GM12878 (cell line): ENCODE data around the gene KATNB1. TPM values are rescaled to one million over a fixed set of nuclear protein-coding genes. Genes with fewer than 3 reads are reported as not detected.

Experiments
- ATF2 ChIP-seq: IDR thresholded peaks from 2 replicates; pipeline ENCODE4 v1.6.1; 2012; ENCODE audit warnings: low read length, inconsistent platforms
- EP300 ChIP-seq, 2 experiments: fragments of 150-350 bp in 1 of 2; IDR thresholded peaks; 2 replicates each; pipeline ENCODE4 v1.6.1; 2011 to 2012; ENCODE audit warnings: low read depth in 2 of 2, low read length in 2 of 2, borderline replicate concordance in 1 of 2, improper control_type of control experiment in 1 of 2, inconsistent platforms in 1 of 2; ENCODE audit not compliant: control insufficient read depth in 1 of 2
- FOS ChIP-seq: IDR thresholded peaks from 3 replicates; pipeline ENCODE4 v1.6.1; 2011; ENCODE audit warnings: borderline replicate concordance; ENCODE audit not compliant: insufficient read length; ENCODE audit errors: extremely low read depth
- HSF1 ChIP-seq: fragments of 150-350 bp; IDR thresholded peaks from 2 replicates; pipeline ENCODE4 v1.6.1; 2014; ENCODE audit warnings: mild to moderate bottlenecking, low read depth, low read length
- IKZF2 ChIP-seq, 2 experiments: fragments of 450-650 bp; IDR thresholded peaks; 2 replicates each; pipeline ENCODE4 v1.6.1; 2017; ENCODE audit warnings: mild to moderate bottlenecking in 2 of 2, moderate library complexity in 2 of 2
- KDM1A ChIP-seq: fragments of 200-600 bp; sonication (generic); IDR thresholded peaks from 2 replicates; pipeline ENCODE4 v1.6.1; 2016; ENCODE audit warnings: borderline replicate concordance
- MYC ChIP-seq: IDR thresholded peaks from 2 replicates; pipeline ENCODE4 v1.6.1; 2011; ENCODE audit warnings: mild to moderate bottlenecking, low read length, moderate library complexity, inconsistent platforms; ENCODE audit not compliant: insufficient read depth, insufficient replicate concordance, insufficient read length, severe bottlenecking
- PBX3 ChIP-seq: IDR thresholded peaks from 2 replicates; pipeline ENCODE4 v1.6.1; 2011; ENCODE audit warnings: mild to moderate bottlenecking, low read depth, low read length, moderate library complexity; ENCODE audit not compliant: insufficient replicate concordance
- RAD51 ChIP-seq: fragments of 450-650 bp; IDR thresholded peaks from 2 replicates; pipeline ENCODE4 v1.6.1; 2016; ENCODE audit warnings: moderate library complexity, mild to moderate bottlenecking, inconsistent platforms
- RELA ChIP-seq: fragments of 450-650 bp; IDR thresholded peaks from 2 replicates; pipeline ENCODE4 v1.8.0; 2014; ENCODE audit warnings: borderline replicate concordance; ENCODE audit not compliant: partially characterized antibody
- RELB ChIP-seq: fragments of 450-650 bp; IDR thresholded peaks from 2 replicates; pipeline ENCODE4 v1.6.1; 2017; ENCODE audit warnings: low read depth, mild to moderate bottlenecking, moderate library complexity
- ZNF592 ChIP-seq: fragments of 450-650 bp; IDR thresholded peaks from 2 replicates; pipeline ENCODE4 v1.6.1; 2017; ENCODE audit warnings: mild to moderate bottlenecking, moderate library complexity
- ZNF687 ChIP-seq: fragments of 450-650 bp; IDR thresholded peaks from 2 replicates; pipeline ENCODE4 v1.6.1; 2017; ENCODE audit warnings: mild to moderate bottlenecking, moderate library complexity
- polyA plus RNA-seq, 11 experiments: library from polyadenylated mRNA; depleted of rRNA in 4 of 11; unstranded in 6 of 11; stranded (reverse) in 5 of 11; fragments of >200 nt; fragmentation: Nextera tagmentation in 4 of 11; fragmentation: Illumina TruSeq in 1 of 11; extraction: Ambion mirVana in 4 of 11; extraction: Trizol in 1 of 11; gene quantifications; 1 replicate in 1 of 11; 2 replicates in 10 of 11; pipeline versions ENCODE4 v1.2.1 to v1.2.3, GENCODE V29; 2011 to 2016; ENCODE audit warnings: inconsistent platforms in 2 of 11, missing spikeins in 2 of 11, low read depth in 1 of 11
- total RNA-seq, 4 experiments: library from RNA; depleted of rRNA in 3 of 4; stranded (reverse); fragments of >200 nt in 3 of 4; fragmentation: Illumina TruSeq in 1 of 4; extraction: Trizol in 1 of 4; gene quantifications; 2 replicates each; pipeline versions ENCODE4 v1.2.1 to v1.2.3, GENCODE V29; 2013 to 2021

The KATNB1 gene
- total and polyA plus RNA-seq, 10 of the 15 experiments (the other 5 are each of a cell fraction or from before 2014, with no cell fraction given): 0.71 to 46.5 (median 19.5) TPM

- TF ChIP-seq PBX3: no peak
- no peak for TF ChIP-seq KDM1A
- no peak for TF ChIP-seq ZNF592
- TF ChIP-seq MYC: no peak
- no peak for TF ChIP-seq ATF2
- TF ChIP-seq HSF1: no peak
- no peak for TF ChIP-seq EP300 (IDR thresholded peaks at IDR 0.05; ENCODE audit: borderline replicate concordance in 1 of 2, control insufficient read depth in 1 of 2, low read depth in 2 of 2, low read length in 2 of 2)
- TF ChIP-seq RAD51: no peak
- TF ChIP-seq RELB: 0 out of 2 replicates have a peak, but pooled peaks have one; percentile 24
- TF ChIP-seq RELA: no peak
- no peak for TF ChIP-seq FOS
- no peak for TF ChIP-seq ZNF687
- peak in 1 of 2 experiments; percentile 17; a peak in 1 of 4 replicates for TF ChIP-seq IKZF2 (IDR thresholded peaks at IDR 0.05)
These were observed 10.4 kb upstream of the KATNB1 start (continued) for GRCh38 chr16:57725151-57725550.
